Mucosa of descending colon (tissue), 3 donors: ENCODE data around the gene GARNL3. TPM values are rescaled to one million over a fixed set of nuclear protein-coding genes. Genes with fewer than 3 reads are reported as not detected.

Experiments
- ATAC-seq: fragments of 200-7000 bp; cut with Tn5 transposase; one replicate; pipeline ENCODE4 v1.9.1; 2020; ENCODE audit warnings: mild to moderate bottlenecking, moderate library complexity
- DNase-seq, 3 donors: peaks; one replicate each; pipeline ENCODE4 v3.0.0-alpha.2; 2020
- H3K36me3 ChIP-seq: fragments of 200-600 bp; one replicate; pipeline ENCODE4 v1.8.0; 2021; ENCODE audit warnings: low read depth, mild to moderate bottlenecking
- H3K4me1 ChIP-seq: fragments of 200-600 bp; one replicate; pipeline ENCODE4 v1.8.0; 2021; ENCODE audit warnings: low read depth, mild to moderate bottlenecking
- H3K4me3 ChIP-seq: fragments of 200-600 bp; one replicate; pipeline ENCODE4 v1.8.0; 2021; ENCODE audit warnings: mild to moderate bottlenecking
- H3K9me3 ChIP-seq: fragments of 200-600 bp; one replicate; pipeline ENCODE4 v1.8.0; 2021; ENCODE audit warnings: mild to moderate bottlenecking
- intact Hi-C, 2 donors: fragments of 100-400 bp; cut with DNase I in 1 of 2; cut with micrococcal nuclease in 1 of 2; formaldehyde crosslinking; loops; one replicate each; pipeline versions ENCODE4 v1.11.0 to v1.11.1; 2022; cut with DNase I, micrococcal nuclease
- total RNA-seq, 3 donors: library from RNA; stranded (reverse); fragmentation: NEBNext Ultra II Directional in 2 of 3; extraction: Animal tissue kit (Norgen Biotek cat#: 25700) in 2 of 3; gene quantifications; one replicate each; pipeline versions ENCODE4 v1.2.1 to v1.2.4, GENCODE V29; 2021 to 2023
- TF ChIP-seq, protein P1 (sequence below): fragments of 200-600 bp; IDR thresholded peaks from one replicate; pipeline ENCODE4 v1.8.0; 2022; ENCODE audit warnings: antibody characterized with exemption, mild to moderate bottlenecking
- donor health status: DM: no; HTN: no; CAD: no; lungs with moderate emphysema.
- donor health status: DM: no; HTN: no; CAD: no.
- donor health status: DM: no; HTN: yes; CAD: no.

The GARNL3 gene
- total RNA-seq, 3 donors from 2014 or later = 5.4 to 14.2 (median 8.6) TPM

DNA sequence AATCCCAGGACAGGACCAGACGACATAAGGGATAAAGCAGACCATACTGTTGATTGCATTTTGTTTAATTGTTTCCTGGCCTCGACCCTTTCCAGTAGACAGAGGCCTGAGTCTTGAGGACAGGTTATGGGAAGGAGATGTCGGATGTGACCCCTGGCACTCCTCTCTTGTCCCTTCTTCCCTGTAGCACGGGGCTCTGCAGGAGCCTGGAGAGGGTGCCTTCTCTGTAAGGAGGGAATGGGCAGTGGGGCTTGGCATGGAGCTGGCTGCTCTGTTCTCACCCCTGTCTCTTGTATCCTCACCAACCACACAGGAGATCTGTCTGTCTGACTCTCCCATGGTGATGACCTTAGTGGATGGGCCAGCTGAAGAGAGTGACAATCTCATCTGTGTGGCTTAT lies 92.3 kb downstream of the GARNL3 start:
- no peaks in the 10 kb centered on the region for H3K36me3 ChIP-seq
- H3K4me3 ChIP-seq = no peak overlapping the region
- peaks cover 8% of the 10 kb centered on the region for H3K4me1 ChIP-seq
- intact Hi-C loops = no loop called here
- DNase-seq = no peak
- no peak for ATAC-seq
- TF ChIP-seq, protein P1, sequence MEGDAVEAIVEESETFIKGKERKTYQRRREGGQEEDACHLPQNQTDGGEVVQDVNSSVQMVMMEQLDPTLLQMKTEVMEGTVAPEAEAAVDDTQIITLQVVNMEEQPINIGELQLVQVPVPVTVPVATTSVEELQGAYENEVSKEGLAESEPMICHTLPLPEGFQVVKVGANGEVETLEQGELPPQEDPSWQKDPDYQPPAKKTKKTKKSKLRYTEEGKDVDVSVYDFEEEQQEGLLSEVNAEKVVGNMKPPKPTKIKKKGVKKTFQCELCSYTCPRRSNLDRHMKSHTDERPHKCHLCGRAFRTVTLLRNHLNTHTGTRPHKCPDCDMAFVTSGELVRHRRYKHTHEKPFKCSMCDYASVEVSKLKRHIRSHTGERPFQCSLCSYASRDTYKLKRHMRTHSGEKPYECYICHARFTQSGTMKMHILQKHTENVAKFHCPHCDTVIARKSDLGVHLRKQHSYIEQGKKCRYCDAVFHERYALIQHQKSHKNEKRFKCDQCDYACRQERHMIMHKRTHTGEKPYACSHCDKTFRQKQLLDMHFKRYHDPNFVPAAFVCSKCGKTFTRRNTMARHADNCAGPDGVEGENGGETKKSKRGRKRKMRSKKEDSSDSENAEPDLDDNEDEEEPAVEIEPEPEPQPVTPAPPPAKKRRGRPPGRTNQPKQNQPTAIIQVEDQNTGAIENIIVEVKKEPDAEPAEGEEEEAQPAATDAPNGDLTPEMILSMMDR = no peak
- no peaks in the 10 kb centered on the region for H3K9me3 ChIP-seq

DNA sequence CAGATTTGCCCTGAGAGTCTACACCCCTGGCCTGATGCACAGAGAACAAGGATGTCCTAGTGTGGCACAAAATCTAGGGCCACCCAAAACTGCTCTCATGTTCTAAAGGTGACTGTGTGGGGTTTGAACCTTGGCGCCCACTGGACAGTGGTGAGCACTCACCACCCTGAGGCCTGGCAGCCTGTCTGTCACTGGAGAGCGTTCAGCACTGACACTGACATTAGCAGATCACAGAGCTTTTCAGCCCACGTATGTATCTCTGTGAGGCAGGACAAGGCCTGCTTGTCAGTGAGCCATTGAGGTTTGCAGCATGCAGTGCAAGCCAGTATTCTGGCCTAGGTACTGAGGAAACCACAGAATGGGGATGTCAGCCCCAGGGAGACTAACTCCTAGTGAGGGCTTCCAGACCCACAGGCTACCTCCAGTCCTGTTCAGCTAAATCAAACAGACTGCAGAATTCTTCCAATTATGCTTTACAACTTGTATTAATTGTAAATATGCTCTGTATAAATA lies 93.5 kb downstream of the GARNL3 start:
- Histone ChIP-seq H3K36me3 (no peaks in the 10 kb centered on the region), H3K4me3 (no peak overlapping the region), H3K9me3 (no peaks in the 10 kb centered on the region), H3K4me1 (peaks cover 8% of the 10 kb centered on the region)
- DNase-seq (no peak), ATAC-seq (no peak)
- TF ChIP-seq, protein P1 = no peak
- intact Hi-C loops = no loop called here

DNA sequence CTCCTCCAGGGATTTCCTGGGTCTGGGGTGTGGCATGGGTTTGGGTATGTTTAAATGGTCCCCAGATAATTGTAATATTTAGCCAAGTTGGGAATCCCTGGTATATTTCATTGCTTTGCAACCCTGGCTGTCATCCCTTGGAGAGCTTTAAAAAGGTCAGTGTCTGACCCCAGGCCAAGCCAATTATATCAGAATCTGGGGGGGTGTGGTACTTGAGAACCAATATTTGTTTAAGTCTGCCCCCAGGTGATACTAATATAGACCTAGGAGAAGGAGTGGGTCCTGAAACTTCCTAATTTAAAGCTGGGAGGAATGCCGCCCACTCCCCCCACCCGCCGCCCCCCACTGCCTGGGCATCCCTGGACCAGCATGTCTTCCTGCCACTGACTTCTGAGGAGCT lies 94.2 kb downstream of the GARNL3 start:
- no peak for ATAC-seq
- Histone ChIP-seq H3K4me1 (peaks cover 8% of the 10 kb centered on the region), H3K4me3 (no peak overlapping the region), H3K36me3 (no peaks in the 10 kb centered on the region), H3K9me3 (no peaks in the 10 kb centered on the region)
- no peak for DNase-seq
- TF ChIP-seq, protein P1 = no peak
- intact Hi-C loops = no loop called here

DNA sequence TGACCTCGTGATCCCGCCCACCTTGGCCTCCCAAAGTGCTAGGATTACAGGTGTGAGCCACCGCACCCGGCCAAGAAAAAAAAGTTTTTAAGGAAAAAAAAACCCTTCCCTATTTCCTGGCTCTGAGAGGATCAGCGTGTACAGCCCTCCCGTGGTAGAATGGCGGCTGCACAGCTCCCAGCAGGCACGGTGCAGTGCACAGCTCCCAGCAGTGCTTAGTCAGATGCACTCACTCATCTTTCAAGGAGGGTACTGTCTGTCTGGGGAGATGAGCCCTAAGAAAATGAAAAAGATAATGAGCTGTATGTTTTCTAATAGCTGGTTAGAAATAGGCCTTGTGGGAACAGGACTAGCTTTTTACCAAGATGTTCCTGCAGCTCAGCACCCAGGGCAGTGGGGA lies 95.7 kb downstream of the GARNL3 start:
- no peak overlapping the region for H3K4me3 ChIP-seq
- TF ChIP-seq, protein P1 = no peak
- peaks cover 8% of the 10 kb centered on the region for H3K4me1 ChIP-seq
- H3K36me3 ChIP-seq = no peaks in the 10 kb centered on the region
- no peak for DNase-seq
- no peak for ATAC-seq
- no peaks in the 10 kb centered on the region for H3K9me3 ChIP-seq
- intact Hi-C loops = no loop called here

DNA sequence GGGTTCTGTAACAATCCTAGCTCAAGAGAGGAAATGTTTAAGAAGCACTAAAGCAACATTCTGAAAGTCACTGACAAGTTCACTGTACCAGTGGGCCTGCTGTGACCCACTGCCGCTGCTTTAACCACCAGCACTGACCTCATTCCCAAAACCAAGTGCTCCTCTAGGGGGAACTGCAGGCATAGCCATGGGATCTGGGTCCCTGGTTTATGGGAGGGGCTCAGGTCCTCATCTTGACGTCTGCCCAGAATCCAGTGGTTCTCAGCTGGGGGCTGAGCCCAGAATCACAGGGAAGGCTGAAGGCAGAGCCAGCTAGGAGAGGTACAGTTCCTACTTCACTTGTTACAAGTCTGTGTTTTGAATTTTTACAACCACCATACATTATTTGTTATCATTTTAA lies 96.3 kb downstream of the GARNL3 start:
- intact Hi-C loops = no loop called here
- peak; percentile 32 for ATAC-seq
- no peaks in the 10 kb centered on the region for H3K36me3 ChIP-seq

More for the DNA sequence above, 96.3 kb downstream of the GARNL3 start:
- Histone ChIP-seq H3K4me3 (no peak overlapping the region), H3K9me3 (no peaks in the 10 kb centered on the region), H3K4me1 (peaks cover 8% of the 10 kb centered on the region)
- no peak for DNase-seq
- TF ChIP-seq, protein P1 = no peak
